Panc1 (cell line): ENCODE data around the gene ARHGAP31. TPM values are rescaled to one million over a fixed set of nuclear protein-coding genes. Genes with fewer than 3 reads are reported as not detected.
A peak's percentile ranks its signal among the peaks of the same experiment; 100 is the strongest.

Experiments
- ATAC-seq: fragments of 200-7000 bp; cut with Tn5 transposase; 2 replicates; pipeline ENCODE4 v1.9.1; 2020; ENCODE audit warnings: mild to moderate bottlenecking, moderate library complexity
- BruUV-seq: library from RNA; stranded (reverse); fragments of 400-500 nt; replicated peaks from 2 replicates; lab custom pipeline; 2021; lab: Mats Ljungman, UMichigan
- CTCF ChIA-PET: fragments of 300-600 bp; sonication (Branson Sonifier 250); formaldehyde crosslinking; loops from one replicate; lab custom pipeline; 2022; ENCODE audit warnings: antibody characterized with exemption; lab: Charles Lee
- POLR2A ChIA-PET: fragments of 300-600 bp; sonication (Branson Sonifier 250); formaldehyde crosslinking; loops from one replicate; lab custom pipeline; 2022; ENCODE audit warnings: antibody characterized with exemption; lab: Charles Lee
- DNase-seq: peaks from one replicate; pipeline ENCODE4 v3.0.0-alpha.2; 2010; ENCODE audit warnings: low read depth, low spot score
- H3K27ac ChIP-seq: 2 replicates; pipeline ENCODE4 v1.5.1; 2011; ENCODE audit warnings: mild to moderate bottlenecking, low read length, inconsistent platforms
- H3K27me3 ChIP-seq: fragments of 200-500 bp; sonication (Bioruptor generic); 2 replicates; pipeline ENCODE4 v1.6.0; 2014; ENCODE audit warnings: low read length, inconsistent platforms; ENCODE audit not compliant: control insufficient read depth, insufficient read depth
- H3K36me3 ChIP-seq: fragments of 200-500 bp; sonication (Bioruptor generic); 2 replicates; pipeline ENCODE4 v1.5.1; 2014; ENCODE audit warnings: inconsistent platforms, mild to moderate bottlenecking, low read length, moderate library complexity; ENCODE audit not compliant: control insufficient read depth, insufficient read depth
- H3K4me1 ChIP-seq: 2 replicates; pipeline ENCODE4 v1.5.1; 2011; ENCODE audit warnings: inconsistent platforms, mild to moderate bottlenecking, low read length, moderate library complexity; ENCODE audit not compliant: control insufficient read depth, insufficient read depth
- H3K4me3 ChIP-seq, 2 experiments: 2 replicates each; pipeline ENCODE4 v1.5.1; 2011 to 2012; ENCODE audit warnings: low read depth in 2 of 2, low read length in 2 of 2, mild to moderate bottlenecking in 2 of 2, inconsistent platforms in 1 of 2, moderate library complexity in 1 of 2
- H3K9me3 ChIP-seq: fragments of 200-500 bp; sonication (Bioruptor generic); 2 replicates; pipeline ENCODE4 v1.5.1; 2014; ENCODE audit warnings: low read depth, mild to moderate bottlenecking, inconsistent platforms, low read length, moderate library complexity; ENCODE audit not compliant: control insufficient read depth, insufficient read depth
- POLR2AphosphoS5 ChIP-seq: IDR thresholded peaks from 2 replicates; pipeline ENCODE4 v1.6.1; 2012; ENCODE audit warnings: mild to moderate bottlenecking, low read depth, low read length, moderate library complexity
- REST ChIP-seq, 2 experiments: IDR thresholded peaks; 2 replicates each; pipeline ENCODE4 v1.6.1; 2011 to 2012; ENCODE audit warnings: low read depth in 2 of 2, control low read depth in 1 of 2, low read length in 1 of 2, mild to moderate bottlenecking in 1 of 2, moderate library complexity in 1 of 2; ENCODE audit not compliant: insufficient read depth in 1 of 2
- SIN3A ChIP-seq: IDR thresholded peaks from 2 replicates; pipeline ENCODE4 v1.6.1; 2012; ENCODE audit warnings: low read depth, mild to moderate bottlenecking, low read length, moderate library complexity, borderline replicate concordance; ENCODE audit not compliant: insufficient read depth
- TCF7L2 ChIP-seq: IDR thresholded peaks from 2 replicates; pipeline ENCODE4 v1.6.1; 2011; ENCODE audit warnings: mild to moderate bottlenecking, low read depth, low read length, inconsistent platforms
- in situ Hi-C: cut with HindIII; loops from 2 replicates; pipeline ENCODE4 v1.10.0; 2016; ENCODE audit warnings: low sequenced_read_pairs, low pct_unique_long_range_greater_than_20kb
- intact Hi-C: fragments of 100-400 bp; cut with micrococcal nuclease; formaldehyde crosslinking; loops from one replicate; pipeline ENCODE4 v1.10.0; 2022; ENCODE audit not compliant: unreplicated experiment
- total RNA-seq: library from RNA; stranded (reverse); gene quantifications from one replicate; pipeline ENCODE4 v1.2.1, GENCODE V29; 2021; ENCODE audit not compliant: unreplicated experiment
- TF ChIP-seq, protein P1 (sequence below): fragments of 450-650 bp; IDR thresholded peaks from 2 replicates; pipeline ENCODE4 v1.5.1; 2017; ENCODE audit warnings: mild to moderate bottlenecking

ARHGAP31 gene
- total RNA-seq, 1 experiment from 2014 or later = 7.6 TPM

- in situ Hi-C loops (no loop called here), intact Hi-C loops (no loop called here)
- H3K9me3 ChIP-seq = no peaks in the 10 kb centered on the region
- H3K4me1 ChIP-seq = no peaks in the 10 kb centered on the region
- BruUV-seq = no TSS peak
- DNase-seq = no peak
- CTCF ChIA-PET = no interaction called here
- H3K27me3 ChIP-seq = no peaks in the 10 kb centered on the region
- TF ChIP-seq REST (IDR thresholded peaks at IDR 0.05; ENCODE audit: insufficient read depth in 1 of 2, low read depth in 2 of 2, low read length in 1 of 2) (no peak), POLR2AphosphoS5 (no peak), TCF7L2 (no peak), SIN3A (no peak)
- TF ChIP-seq, protein P1, sequence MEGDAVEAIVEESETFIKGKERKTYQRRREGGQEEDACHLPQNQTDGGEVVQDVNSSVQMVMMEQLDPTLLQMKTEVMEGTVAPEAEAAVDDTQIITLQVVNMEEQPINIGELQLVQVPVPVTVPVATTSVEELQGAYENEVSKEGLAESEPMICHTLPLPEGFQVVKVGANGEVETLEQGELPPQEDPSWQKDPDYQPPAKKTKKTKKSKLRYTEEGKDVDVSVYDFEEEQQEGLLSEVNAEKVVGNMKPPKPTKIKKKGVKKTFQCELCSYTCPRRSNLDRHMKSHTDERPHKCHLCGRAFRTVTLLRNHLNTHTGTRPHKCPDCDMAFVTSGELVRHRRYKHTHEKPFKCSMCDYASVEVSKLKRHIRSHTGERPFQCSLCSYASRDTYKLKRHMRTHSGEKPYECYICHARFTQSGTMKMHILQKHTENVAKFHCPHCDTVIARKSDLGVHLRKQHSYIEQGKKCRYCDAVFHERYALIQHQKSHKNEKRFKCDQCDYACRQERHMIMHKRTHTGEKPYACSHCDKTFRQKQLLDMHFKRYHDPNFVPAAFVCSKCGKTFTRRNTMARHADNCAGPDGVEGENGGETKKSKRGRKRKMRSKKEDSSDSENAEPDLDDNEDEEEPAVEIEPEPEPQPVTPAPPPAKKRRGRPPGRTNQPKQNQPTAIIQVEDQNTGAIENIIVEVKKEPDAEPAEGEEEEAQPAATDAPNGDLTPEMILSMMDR = no peak
- no peaks in the 10 kb centered on the region for H3K36me3 ChIP-seq
- no peak overlapping the region for H3K4me3 ChIP-seq
- no peak for ATAC-seq
- POLR2A ChIA-PET = interaction anchor here (0.7 kb wide), 1 partner anchor 135 kb away, joined by 26 read pairs; no protein-coding TSS in a partner anchor
- no peak overlapping the region for H3K27ac ChIP-seq
Observed at GRCh38 chr3:119418641-119419040, 124.5 kb downstream of the ARHGAP31 start.

GRCh38 chr3:119420196-119420595 lies 126.0 kb downstream of the ARHGAP31 start:
- Histone ChIP-seq H3K27ac (no peak overlapping the region), H3K4me1 (no peaks in the 10 kb centered on the region), H3K36me3 (no peaks in the 10 kb centered on the region), H3K9me3 (no peaks in the 10 kb centered on the region), H3K4me3 (no peak overlapping the region), H3K27me3 (no peaks in the 10 kb centered on the region)
- TF ChIP-seq, protein P1 = peak; percentile 44
- TF ChIP-seq TCF7L2 = no peak
- TF ChIP-seq SIN3A = no peak
- TF ChIP-seq REST (IDR thresholded peaks at IDR 0.05; ENCODE audit: insufficient read depth in 1 of 2, low read depth in 2 of 2, low read length in 1 of 2) = no peak
- TF ChIP-seq POLR2AphosphoS5 = no peak
- no peak for DNase-seq
- ChIA-PET CTCF (no interaction called here), POLR2A (interaction anchor here (0.6 kb wide), 1 partner anchor 871 kb away, joined by 3 read pairs; no protein-coding TSS in a partner anchor)
- BruUV-seq = no TSS peak
- in situ Hi-C loops = no loop called here
- intact Hi-C loops = loop anchor here (5.0 kb wide), 1 partner anchor 262 kb away; no protein-coding TSS in a partner anchor
- no peak for ATAC-seq
